Loucy (cell line): ENCODE results near the gene PITPNC1.

ENCODE experiments used
- H2AFZ ChIP-seq: fragments of 200-600 bp; sonication (generic); 2 replicates; pipeline ENCODE4 v1.6.0; 2016; ENCODE audit warnings: antibody characterized with exemption, mild to moderate bottlenecking, low read length, moderate library complexity
- H3F3A ChIP-seq: fragments of 200-600 bp; 2 replicates; pipeline ENCODE4 v1.6.0; 2016; ENCODE audit warnings: antibody characterized with exemption, low read depth, mild to moderate bottlenecking
- H3K27me3 ChIP-seq: fragments of 200-600 bp; sonication (generic); 2 replicates; pipeline ENCODE4 v1.6.1; 2014; ENCODE audit warnings: low read length, mild to moderate bottlenecking; ENCODE audit not compliant: insufficient read depth, poor library complexity, severe bottlenecking
- H3K36me3 ChIP-seq: fragments of 200-600 bp; sonication (generic); 2 replicates; pipeline ENCODE4 v1.6.1; 2016; ENCODE audit warnings: low read length; ENCODE audit not compliant: insufficient read depth
- H3K4me1 ChIP-seq: fragments of 200-600 bp; sonication (generic); 2 replicates; pipeline ENCODE4 v1.5.1; 2014; ENCODE audit warnings: low read length, mild to moderate bottlenecking; ENCODE audit not compliant: insufficient read depth, poor library complexity, severe bottlenecking
- H3K4me2 ChIP-seq: fragments of 200-600 bp; sonication (generic); 2 replicates; pipeline ENCODE4 v1.6.0; 2014; ENCODE audit warnings: antibody characterized with exemption, low read length, low read depth, mild to moderate bottlenecking; ENCODE audit not compliant: poor library complexity, severe bottlenecking
- H3K4me3 ChIP-seq: fragments of 200-600 bp; sonication (generic); 2 replicates; pipeline ENCODE4 v1.5.1; 2014; ENCODE audit warnings: low read length, mild to moderate bottlenecking, mixed read lengths; ENCODE audit not compliant: poor library complexity, severe bottlenecking
- H3K79me2 ChIP-seq: fragments of 200-600 bp; sonication (generic); 2 replicates; pipeline ENCODE4 v1.6.1; 2014; ENCODE audit warnings: low read length; ENCODE audit not compliant: insufficient read depth
- H3K9ac ChIP-seq: fragments of 200-600 bp; sonication (generic); 2 replicates; pipeline ENCODE4 v1.6.0; 2014; ENCODE audit warnings: mild to moderate bottlenecking, low read depth, low read length, moderate library complexity; ENCODE audit not compliant: poor library complexity, severe bottlenecking
- H3K9me2 ChIP-seq: fragments of 200-600 bp; sonication (generic); replicated peaks from 2 replicates; pipeline ENCODE4 v1.6.1; 2016; ENCODE audit warnings: low read depth, low read length, mixed read lengths
- H3K9me3 ChIP-seq: fragments of 200-600 bp; sonication (generic); 2 replicates; pipeline ENCODE4 v1.6.1; 2014; ENCODE audit warnings: mild to moderate bottlenecking, antibody characterized with exemption, low read length, low read depth; ENCODE audit not compliant: insufficient read depth
- H4K20me1 ChIP-seq: fragments of 200-600 bp; sonication (generic); 2 replicates; pipeline ENCODE4 v1.6.0; 2014; ENCODE audit warnings: antibody characterized with exemption, low read length, mild to moderate bottlenecking; ENCODE audit not compliant: insufficient read depth, poor library complexity, severe bottlenecking
- EZH2phosphoT487 ChIP-seq: fragments of 200-600 bp; IDR thresholded peaks from 2 replicates; pipeline ENCODE4 v1.6.1; 2018; ENCODE audit warnings: antibody characterized with exemption, mild to moderate bottlenecking, moderate library complexity, borderline replicate concordance
- TF ChIP-seq, protein P1 (sequence below): fragments of 200-600 bp; sonication (generic); conservative IDR thresholded peaks from 2 replicates; pipeline ENCODE4 v1.5.1; 2014; ENCODE audit warnings: mild to moderate bottlenecking, antibody characterized with exemption, low read length

PITPNC1 gene

GRCh38 chr17:67443931-67444595 lies 67.0 kb downstream of the PITPNC1 start:
- peaks cover 33% of the 10 kb centered on the region for H3K4me1 ChIP-seq

GRCh38 chr17:67448449-67448848 lies 71.4 kb downstream of the PITPNC1 start:
- Histone ChIP-seq H3K79me2 (0 out of 2 replicates have a peak, but pooled peaks cover 3% of the 10 kb centered on the region), H3K4me2 (no peak overlapping the region), H3K4me3 (no peak overlapping the region), H3K9ac (no peak overlapping the region), H3F3A (no peaks in the 10 kb centered on the region), H2AFZ (no peak overlapping the region), H3K9me3 (no peaks in the 10 kb centered on the region), H3K36me3 (no peaks in the 10 kb centered on the region), H3K27me3 (no peaks in the 10 kb centered on the region), H3K9me2 (no peaks in the 10 kb centered on the region), H4K20me1 (no peaks in the 10 kb centered on the region), H3K4me1 (peaks cover 23% of the 10 kb centered on the region)
- no peak for TF ChIP-seq EZH2phosphoT487
- TF ChIP-seq, protein P1, sequence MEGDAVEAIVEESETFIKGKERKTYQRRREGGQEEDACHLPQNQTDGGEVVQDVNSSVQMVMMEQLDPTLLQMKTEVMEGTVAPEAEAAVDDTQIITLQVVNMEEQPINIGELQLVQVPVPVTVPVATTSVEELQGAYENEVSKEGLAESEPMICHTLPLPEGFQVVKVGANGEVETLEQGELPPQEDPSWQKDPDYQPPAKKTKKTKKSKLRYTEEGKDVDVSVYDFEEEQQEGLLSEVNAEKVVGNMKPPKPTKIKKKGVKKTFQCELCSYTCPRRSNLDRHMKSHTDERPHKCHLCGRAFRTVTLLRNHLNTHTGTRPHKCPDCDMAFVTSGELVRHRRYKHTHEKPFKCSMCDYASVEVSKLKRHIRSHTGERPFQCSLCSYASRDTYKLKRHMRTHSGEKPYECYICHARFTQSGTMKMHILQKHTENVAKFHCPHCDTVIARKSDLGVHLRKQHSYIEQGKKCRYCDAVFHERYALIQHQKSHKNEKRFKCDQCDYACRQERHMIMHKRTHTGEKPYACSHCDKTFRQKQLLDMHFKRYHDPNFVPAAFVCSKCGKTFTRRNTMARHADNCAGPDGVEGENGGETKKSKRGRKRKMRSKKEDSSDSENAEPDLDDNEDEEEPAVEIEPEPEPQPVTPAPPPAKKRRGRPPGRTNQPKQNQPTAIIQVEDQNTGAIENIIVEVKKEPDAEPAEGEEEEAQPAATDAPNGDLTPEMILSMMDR, result no peak

More at GRCh38 chr17:67443931-67444595, 67.0 kb downstream of the PITPNC1 start:
- no peak overlapping the region for H3K4me2 ChIP-seq
- no peaks in the 10 kb centered on the region for H3K9me3 ChIP-seq
- no peaks in the 10 kb centered on the region for H4K20me1 ChIP-seq
- no peak overlapping the region for H3K9ac ChIP-seq
- no peaks in the 10 kb centered on the region for H3K36me3 ChIP-seq
- H3K9me2 ChIP-seq, result no peaks in the 10 kb centered on the region
- H3K79me2 ChIP-seq, result no peaks in the 10 kb centered on the region
- no peaks in the 10 kb centered on the region for H3K27me3 ChIP-seq
- no peak for TF ChIP-seq EZH2phosphoT487
- TF ChIP-seq, protein P1, result no peak
- H2AFZ ChIP-seq, result no peak overlapping the region
- H3K4me3 ChIP-seq, result no peak overlapping the region
- H3F3A ChIP-seq, result no peaks in the 10 kb centered on the region; the same call in 1 of the 2 replicates

DNA sequence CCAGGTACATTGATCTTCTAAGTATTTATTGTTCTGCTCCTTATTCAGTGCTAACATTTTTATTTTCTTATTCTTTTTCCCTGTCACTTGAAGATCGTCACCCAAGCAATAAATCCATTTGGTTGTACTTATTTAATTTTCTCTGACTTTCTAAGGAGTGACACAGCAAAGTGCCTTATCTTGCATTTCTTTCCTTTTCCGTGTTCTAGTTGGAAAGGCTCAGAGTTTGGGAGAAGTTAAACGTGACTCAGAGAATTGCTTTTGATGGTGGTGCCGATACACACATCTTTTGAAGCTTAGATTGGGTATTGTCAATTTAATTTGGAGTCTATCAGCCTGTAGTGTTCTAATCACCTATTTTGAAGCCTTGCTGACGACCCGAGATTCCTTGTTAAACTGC lies 72.0 kb downstream of the PITPNC1 start:
- no peak overlapping the region for H3K4me2 ChIP-seq
- no peaks in the 10 kb centered on the region for H3K27me3 ChIP-seq
- H3K79me2 ChIP-seq, result 0 out of 2 replicates have a peak, but pooled peaks cover 3% of the 10 kb centered on the region
- peaks cover 24% of the 10 kb centered on the region for H3K4me1 ChIP-seq
- TF ChIP-seq, protein P1, result no peak
- TF ChIP-seq EZH2phosphoT487, result no peak
- H3K4me3 ChIP-seq, result no peak overlapping the region
- no peak overlapping the region for H3K9ac ChIP-seq
- no peaks in the 10 kb centered on the region for H3K9me3 ChIP-seq
- no peaks in the 10 kb centered on the region for H4K20me1 ChIP-seq
- H3K36me3 ChIP-seq, result no peaks in the 10 kb centered on the region
- H3K9me2 ChIP-seq, result no peaks in the 10 kb centered on the region
- H3F3A ChIP-seq, result no peaks in the 10 kb centered on the region
- no peak overlapping the region for H2AFZ ChIP-seq
